Suppressor macrophage (primary cell): ENCODE results near the gene ZCCHC7.
"Not testable (repeated sequence)": the region's sequence is repeated elsewhere in the genome, so short reads cannot be mapped to it uniquely, and the experiment has no call there.

Source experiments
- DNase-seq, 4 experiments: peaks; one replicate each; pipeline ENCODE4 v3.0.0-alpha.2; 2020 to 2022

Gene ZCCHC7

GRCh38 chr9:37121881-37122280, 1.5 kb downstream of the ZCCHC7 start:
- DNase-seq = no peak

- DNase-seq = no peak
Observed at GRCh38 chr9:37126214-37126788, 5.9 kb downstream of the ZCCHC7 start.

- no peak for DNase-seq
Observed at GRCh38 chr9:37127018-37127417, 6.6 kb downstream of the ZCCHC7 start.

- DNase-seq = peak in 1 of 4 experiments; percentile 14
Observed at GRCh38 chr9:37128051-37128450, 7.7 kb downstream of the ZCCHC7 start.

GRCh38 chr9:37134166-37134565, 13.8 kb downstream of the ZCCHC7 start:
- DNase-seq = no peak

GRCh38 chr9:37141015-37141414, 20.6 kb downstream of the ZCCHC7 start:
- DNase-seq = no peak

- no peak for DNase-seq
Observed at GRCh38 chr9:37144762-37145161, 24.4 kb downstream of the ZCCHC7 start.

- peak in 3 of 4 experiments; percentile 19 to 73 (median 71) for DNase-seq
Observed at GRCh38 chr9:37146410-37146809, 26.0 kb downstream of the ZCCHC7 start.

- no peak for DNase-seq
Observed at GRCh38 chr9:37148181-37148580, 27.8 kb downstream of the ZCCHC7 start.

- DNase-seq = peak; percentile 14 to 58 (median 33)
Observed at GRCh38 chr9:37149666-37150308, 29.4 kb downstream of the ZCCHC7 start.

- DNase-seq = no peak
Observed at GRCh38 chr9:37150415-37150814, 30.0 kb downstream of the ZCCHC7 start.

- no peak for DNase-seq
Observed at GRCh38 chr9:37151812-37152211, 31.4 kb downstream of the ZCCHC7 start.

- DNase-seq = no peak
Observed at GRCh38 chr9:37152365-37152764, 32.0 kb downstream of the ZCCHC7 start.

- DNase-seq = no peak
Observed at GRCh38 chr9:37155601-37156000, 35.2 kb downstream of the ZCCHC7 start.

GRCh38 chr9:37156205-37156604, 35.8 kb downstream of the ZCCHC7 start:
- DNase-seq = no peak

GRCh38 chr9:37156781-37157356, 36.5 kb downstream of the ZCCHC7 start:
- DNase-seq = peak in 2 of 4 experiments; percentile 3 to 14

- DNase-seq = peak; percentile 24 to 69 (median 46)
Observed at GRCh38 chr9:37157726-37158377, 37.5 kb downstream of the ZCCHC7 start.

GRCh38 chr9:37163299-37163698, 42.9 kb downstream of the ZCCHC7 start:
- no peak for DNase-seq

GRCh38 chr9:37164335-37164734, 44.0 kb downstream of the ZCCHC7 start:
- DNase-seq = not testable (repeated sequence)

GRCh38 chr9:37165644-37166043, 45.3 kb downstream of the ZCCHC7 start:
- no peak for DNase-seq

GRCh38 chr9:37167456-37168047, 47.2 kb downstream of the ZCCHC7 start:
- DNase-seq = no peak

- DNase-seq = no peak
Observed at GRCh38 chr9:37172557-37172956, 52.2 kb downstream of the ZCCHC7 start.

- peak in 1 of 4 experiments; percentile 9 for DNase-seq
Observed at GRCh38 chr9:37174247-37174646, 53.9 kb downstream of the ZCCHC7 start.
